Upper lobe of left lung (tissue), 4 donors: Measurements from ENCODE around the gene GYPB.
"Not testable (repeated sequence)": the region's sequence is repeated elsewhere in the genome, so short reads cannot be mapped to it uniquely, and the experiment has no call there.

Source experiments
- CTCF ChIP-seq, 6 experiments: fragments of 450-650 bp in 4 of 6; fragments of 200-600 bp in 2 of 6; sonication (generic) in 2 of 6; IDR thresholded peaks; one replicate each; pipeline ENCODE4 v1.5.1; 2016 to 2019; ENCODE audit warnings: antibody characterized with exemption in 6 of 6
- POLR2A ChIP-seq, 4 donors: fragments of 450-650 bp; IDR thresholded peaks; one replicate each; pipeline ENCODE4 v1.5.1; 2016 to 2017; ENCODE audit warnings: antibody characterized with exemption in 4 of 4, mild to moderate bottlenecking in 2 of 4
- POLR2AphosphoS5 ChIP-seq, 2 donors: sonication (generic); formaldehyde crosslinking; IDR thresholded peaks; one replicate each; pipeline ENCODE4 v1.5.1; 2017; ENCODE audit warnings: antibody characterized with exemption in 2 of 2

DNA sequence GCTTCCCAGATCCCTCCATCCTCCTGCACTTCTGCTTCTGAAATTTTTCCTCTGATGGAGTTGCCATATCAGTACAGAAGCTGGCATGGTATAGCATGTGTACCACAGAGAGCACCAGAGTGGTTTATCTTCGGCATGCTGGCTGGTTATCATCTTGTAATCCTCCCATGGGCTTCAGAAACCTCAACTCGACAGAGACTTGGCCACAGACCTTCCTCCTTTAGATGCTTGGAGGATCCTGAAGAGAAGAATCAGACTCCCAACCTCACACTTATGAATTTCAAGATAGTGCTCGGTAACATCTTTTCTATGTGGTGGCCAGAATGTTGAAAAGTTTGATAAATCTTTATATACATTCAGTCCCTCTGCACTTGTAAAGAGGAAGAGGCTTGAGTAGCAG is 63.9 kb downstream of the GYPB start:
- not testable (repeated sequence) for TF ChIP-seq CTCF, POLR2A, POLR2AphosphoS5 (IDR thresholded peaks at IDR 0.05)
